ENCODE results near the gene FAM228A. TPM values are rescaled to one million over a fixed set of nuclear protein-coding genes. Genes with fewer than 3 reads are reported as not detected.
"Not testable (repeated sequence)": the region's sequence is repeated elsewhere in the genome, so short reads cannot be mapped to it uniquely, and the experiment has no call there.

Gene FAM228A
- polyA plus RNA-seq, 3 donors from 2014 or later = 0.14 to 0.41 (median 0.21) TPM

DNA sequence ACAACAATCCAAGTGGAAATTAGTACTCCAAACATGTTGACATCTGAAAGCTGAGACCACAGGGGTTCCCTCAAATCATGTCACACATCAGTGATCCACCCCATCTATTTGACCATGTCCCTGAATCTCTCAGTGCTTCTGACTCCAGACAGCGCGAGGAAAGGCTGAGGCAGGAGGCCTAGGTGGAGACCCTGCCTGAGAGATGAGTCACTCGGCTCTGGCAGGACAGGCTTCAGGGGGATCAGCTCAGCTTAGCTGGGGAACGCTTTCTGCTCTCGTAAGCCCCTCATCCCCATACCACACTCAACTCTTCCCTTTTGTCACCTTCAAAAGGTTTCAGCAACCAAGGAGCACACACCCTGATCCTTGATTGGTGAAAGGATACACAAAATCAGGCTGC, 5.8 kb upstream of the FAM228A start:
- no peaks in the 10 kb centered on the region for H3K4me1 Mint-ChIP-seq
- no peak overlapping the region for H3K4me3 Mint-ChIP-seq
- no peak overlapping the region for H3K27ac Mint-ChIP-seq
- peaks cover 3 to 8% (median 5%) of the 10 kb centered on the region in 3 donors for H3K36me3 Mint-ChIP-seq
- H3K27me3 Mint-ChIP-seq (ENCODE audit: low read depth in 3 of 3) = peaks cover 0 to 2% (median 2%) of the 10 kb centered on the region in 3 donors
- no peaks in the 10 kb centered on the region for H3K9me3 Mint-ChIP-seq
- DNase-seq = no peak

DNA sequence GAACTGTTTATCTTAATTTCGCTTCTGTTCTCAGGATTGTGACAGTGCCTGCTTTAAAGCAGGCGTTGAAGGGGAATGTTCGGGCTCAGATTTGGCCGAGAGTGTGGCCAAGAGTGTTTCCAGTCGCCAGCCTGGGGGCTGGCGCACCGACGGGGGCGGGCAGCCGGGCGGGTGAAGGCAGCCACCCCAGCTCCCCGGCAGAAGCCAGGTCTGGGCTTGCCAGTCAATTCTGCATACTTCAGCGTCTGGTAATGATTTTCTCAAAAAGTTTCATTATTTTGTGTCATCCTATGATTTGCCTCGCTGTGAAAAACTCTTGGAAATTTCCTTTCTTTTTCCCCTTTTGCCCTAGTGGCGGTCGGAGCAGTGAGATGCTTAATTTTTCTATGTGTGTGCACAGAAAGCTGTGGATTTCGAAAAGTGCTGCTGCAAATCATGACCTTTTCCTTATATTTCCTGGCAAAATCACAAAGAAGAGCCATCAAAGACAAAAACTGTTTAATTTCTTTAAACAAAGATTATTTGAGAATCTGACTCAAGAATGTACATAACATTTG, 856 bp downstream of the FAM228A start:
- no peak overlapping the region for H3K4me3 Mint-ChIP-seq
- H3K4me1 Mint-ChIP-seq = no peaks in the 10 kb centered on the region
- peaks cover 0 to 2% (median 2%) of the 10 kb centered on the region in 3 donors for H3K27me3 Mint-ChIP-seq (ENCODE audit: low read depth in 3 of 3)
- H3K27ac Mint-ChIP-seq = no peak overlapping the region
- no peak for DNase-seq
- H3K9me3 Mint-ChIP-seq = no peaks in the 10 kb centered on the region
- H3K36me3 Mint-ChIP-seq = peaks cover 0 to 6% (median 0%) of the 10 kb centered on the region in 3 donors

DNA sequence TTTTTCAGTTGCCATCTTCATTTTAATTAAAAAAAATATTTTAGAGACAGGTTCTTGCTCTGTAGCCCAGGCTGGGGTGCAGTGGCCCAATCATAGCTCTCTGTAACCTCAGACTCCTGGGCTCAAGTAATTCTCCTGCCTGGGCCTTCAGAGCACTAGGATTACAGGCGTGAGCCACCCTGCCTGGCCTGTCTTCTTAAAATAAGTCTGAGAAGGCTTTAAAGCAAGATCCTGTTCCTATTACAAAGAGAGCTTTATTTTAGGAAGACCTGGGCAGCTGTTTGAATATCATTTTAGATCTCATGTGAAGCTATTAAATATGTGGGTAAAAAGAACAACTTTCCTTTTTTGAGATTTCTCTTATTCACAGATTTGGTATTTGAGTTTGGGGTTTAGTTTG, 1.5 kb downstream of the FAM228A start:
- Mint-ChIP-seq H3K4me1 (no peaks in the 10 kb centered on the region), H3K36me3 (peaks cover 0 to 6% (median 0%) of the 10 kb centered on the region in 3 donors), H3K27ac (no peak overlapping the region), H3K4me3 (no peak overlapping the region), H3K27me3 (ENCODE audit: low read depth in 3 of 3) (peaks cover 0 to 2% (median 2%) of the 10 kb centered on the region in 3 donors), H3K9me3 (no peaks in the 10 kb centered on the region)
- DNase-seq = no peak

DNA sequence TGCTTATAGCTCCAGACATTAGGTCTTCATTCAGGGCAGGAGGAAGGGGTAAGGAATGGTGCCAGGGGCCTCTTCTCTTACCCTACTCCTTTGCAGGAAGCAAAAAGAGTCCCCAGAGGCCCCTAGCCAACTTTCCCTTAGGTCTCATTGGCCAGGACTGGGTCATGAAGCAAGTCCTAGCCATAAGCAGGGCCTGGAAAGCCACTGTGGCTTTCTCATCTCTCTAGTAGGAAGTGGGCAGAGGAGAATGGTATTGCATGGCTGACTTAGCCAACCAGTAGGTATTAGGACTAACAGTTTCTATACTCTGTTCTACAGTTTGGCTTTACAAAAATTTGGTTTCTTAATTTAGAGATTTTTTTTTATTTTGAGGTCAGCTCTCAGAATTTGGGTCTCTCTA, 4.8 kb downstream of the FAM228A start:
- no peaks in the 10 kb centered on the region for H3K4me1 Mint-ChIP-seq
- H3K36me3 Mint-ChIP-seq = no peaks in the 10 kb centered on the region
- no peak overlapping the region for H3K4me3 Mint-ChIP-seq
- H3K27ac Mint-ChIP-seq = no peak overlapping the region
- H3K9me3 Mint-ChIP-seq = no peaks in the 10 kb centered on the region
- DNase-seq = no peak
- H3K27me3 Mint-ChIP-seq (ENCODE audit: low read depth in 3 of 3) = peaks cover 0 to 2% (median 0%) of the 10 kb centered on the region in 3 donors

DNA sequence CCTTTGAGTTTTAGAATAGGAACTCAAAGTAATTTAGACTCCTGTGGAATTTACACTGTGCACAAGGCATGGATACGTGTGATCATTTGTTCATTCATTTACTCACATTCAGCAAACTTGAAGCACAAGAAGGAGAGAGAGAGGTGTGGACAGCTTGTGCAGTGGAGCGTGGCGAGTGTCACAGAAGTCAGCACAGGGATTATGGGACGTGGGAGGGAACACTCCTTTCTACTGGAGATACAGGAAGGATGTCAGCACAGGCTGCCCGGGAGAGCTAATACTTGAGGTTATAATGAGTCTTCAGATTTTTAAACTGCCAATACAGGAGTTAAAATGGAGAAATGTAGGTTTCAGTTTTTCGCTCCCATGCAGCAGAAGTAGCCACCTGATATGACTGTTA, 7.0 kb downstream of the FAM228A start:
- no peak for DNase-seq
- Mint-ChIP-seq H3K4me1 (no peaks in the 10 kb centered on the region), H3K9me3 (no peaks in the 10 kb centered on the region), H3K27ac (no peak overlapping the region), H3K27me3 (ENCODE audit: low read depth in 3 of 3) (peaks cover 0 to 3% (median 0%) of the 10 kb centered on the region in 3 donors), H3K4me3 (no peak overlapping the region), H3K36me3 (peaks cover 0 to 1% (median 0%) of the 10 kb centered on the region in 3 donors)

DNA sequence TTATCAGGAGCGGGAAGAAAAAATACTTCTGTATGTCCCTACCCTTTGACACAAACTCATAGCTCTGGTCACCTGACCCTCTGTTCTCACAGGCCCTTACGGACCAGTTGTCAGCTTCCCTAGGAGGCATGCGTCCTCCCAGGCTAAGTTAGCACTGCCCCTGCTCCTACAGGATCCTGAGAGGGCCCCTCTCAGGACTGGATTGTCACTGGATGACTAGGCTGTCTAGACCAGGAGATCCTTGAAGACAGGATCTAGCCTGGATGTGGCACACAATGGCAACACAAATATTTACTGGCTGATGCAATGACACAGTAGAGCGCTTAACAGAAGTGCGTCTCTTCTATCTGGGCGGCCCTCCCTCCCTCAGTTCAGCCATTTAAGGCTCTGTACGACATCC, 7.7 kb downstream of the FAM228A start:
- H3K9me3 Mint-ChIP-seq = no peaks in the 10 kb centered on the region
- peaks cover 0 to 3% (median 0%) of the 10 kb centered on the region in 3 donors for H3K27me3 Mint-ChIP-seq (ENCODE audit: low read depth in 3 of 3)
- no peaks in the 10 kb centered on the region for H3K4me1 Mint-ChIP-seq
- DNase-seq = no peak
- H3K27ac Mint-ChIP-seq = no peak overlapping the region
- H3K36me3 Mint-ChIP-seq = peaks cover 0 to 5% (median 4%) of the 10 kb centered on the region in 3 donors
- H3K4me3 Mint-ChIP-seq = no peak overlapping the region

DNA sequence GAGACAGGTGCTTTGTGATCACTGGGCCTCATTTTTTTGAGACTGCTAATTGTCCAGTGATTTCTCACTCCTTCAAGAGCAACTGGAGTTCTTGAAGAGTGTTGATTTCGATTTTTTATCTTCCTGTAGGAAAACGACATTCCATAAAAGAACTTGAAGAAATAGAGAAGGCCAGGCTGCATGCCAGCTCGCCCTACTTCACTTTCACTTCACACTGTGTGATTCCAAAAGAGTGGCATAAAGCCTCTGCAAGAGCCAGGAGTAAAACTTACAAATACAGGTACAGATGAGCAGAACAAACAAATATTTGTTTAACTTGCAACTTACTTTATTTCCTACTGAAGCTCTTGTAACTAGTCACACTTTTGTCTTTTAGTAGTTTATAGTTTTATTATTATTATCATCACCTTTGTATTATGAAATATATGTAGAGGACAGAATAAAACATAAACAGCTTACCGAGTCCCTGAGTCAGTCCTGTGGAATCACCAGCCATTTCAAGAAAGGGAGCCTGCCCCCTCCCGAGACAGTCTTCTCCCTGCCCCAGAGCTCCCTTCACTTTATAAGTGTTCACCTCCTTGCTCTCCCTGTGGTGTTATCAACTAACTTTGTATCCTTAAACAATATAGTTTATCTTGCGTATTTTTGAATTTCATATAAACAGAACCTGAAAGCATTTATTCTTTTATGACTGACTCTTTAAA, 8.7 kb downstream of the FAM228A start:
- no peaks in the 10 kb centered on the region for H3K9me3 Mint-ChIP-seq
- peaks cover 0 to 5% (median 4%) of the 10 kb centered on the region in 3 donors for H3K36me3 Mint-ChIP-seq
- no peak overlapping the region for H3K4me3 Mint-ChIP-seq
- peaks cover 0 to 3% (median 0%) of the 10 kb centered on the region in 3 donors for H3K27me3 Mint-ChIP-seq (ENCODE audit: low read depth in 3 of 3)
- DNase-seq = no peak
- no peak overlapping the region for H3K27ac Mint-ChIP-seq
- no peaks in the 10 kb centered on the region for H3K4me1 Mint-ChIP-seq

- Mint-ChIP-seq H3K27ac (no peak overlapping the region), H3K4me3 (no peak overlapping the region), H3K4me1 (no peaks in the 10 kb centered on the region), H3K27me3 (ENCODE audit: low read depth in 3 of 3) (peaks cover 0 to 5% (median 1%) of the 10 kb centered on the region in 3 donors), H3K36me3 (peaks cover 0 to 15% (median 4%) of the 10 kb centered on the region in 3 donors), H3K9me3 (no peaks in the 10 kb centered on the region)
- DNase-seq = no peak
Measured at GRCh38 chr2:24189551-24189950, 14.7 kb downstream of the FAM228A start.

- Mint-ChIP-seq H3K4me1 (no peaks in the 10 kb centered on the region), H3K36me3 (peaks cover 0 to 15% (median 4%) of the 10 kb centered on the region in 3 donors), H3K9me3 (peaks cover 0 to 2% (median 0%) of the 10 kb centered on the region in 6 donors), H3K27me3 (ENCODE audit: low read depth in 3 of 3) (peaks cover 0 to 5% (median 1%) of the 10 kb centered on the region in 3 donors), H3K27ac (no peak overlapping the region), H3K4me3 (no peak overlapping the region)
- no peak for DNase-seq
Measured at GRCh38 chr2:24190503-24190902, 15.7 kb downstream of the FAM228A start.

DNA sequence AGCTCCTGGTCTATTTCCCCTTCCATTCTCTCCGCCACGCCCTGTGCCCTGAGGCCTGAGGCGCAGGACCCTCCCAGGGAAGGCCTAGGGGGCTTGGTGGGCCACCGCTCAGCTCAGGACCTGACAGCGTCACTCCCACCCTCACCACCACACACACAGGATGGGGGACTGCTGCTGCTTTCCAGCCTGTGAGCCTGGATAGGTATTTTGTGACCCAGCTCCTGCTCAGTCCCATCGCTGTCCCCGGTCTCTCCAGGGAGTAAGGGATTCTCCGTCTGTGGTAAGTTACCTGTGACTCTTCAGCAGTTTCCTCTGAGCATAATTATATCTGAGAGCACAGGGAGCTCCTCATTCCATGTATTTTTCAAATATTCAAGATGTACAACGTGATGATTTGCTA, 16.3 kb downstream of the FAM228A start:
- Mint-ChIP-seq H3K4me3 (no peak overlapping the region), H3K36me3 (peaks cover 0 to 15% (median 4%) of the 10 kb centered on the region in 3 donors), H3K27me3 (ENCODE audit: low read depth in 3 of 3) (peaks cover 0 to 4% (median 1%) of the 10 kb centered on the region in 3 donors), H3K27ac (no peak overlapping the region), H3K9me3 (peaks cover 0 to 3% (median 0%) of the 10 kb centered on the region in 6 donors), H3K4me1 (no peaks in the 10 kb centered on the region)
- no peak for DNase-seq

GRCh38 chr2:24191848-24192247, 17.0 kb downstream of the FAM228A start:
- Mint-ChIP-seq H3K36me3 (peaks cover 2 to 14% (median 4%) of the 10 kb centered on the region in 3 donors), H3K27ac (no peak overlapping the region), H3K9me3 (peaks cover 0 to 5% (median 1%) of the 10 kb centered on the region in 6 donors), H3K4me1 (no peaks in the 10 kb centered on the region), H3K27me3 (ENCODE audit: low read depth in 3 of 3) (peaks cover 0 to 6% (median 3%) of the 10 kb centered on the region in 3 donors), H3K4me3 (no peak overlapping the region)
- DNase-seq = no peak

DNA sequence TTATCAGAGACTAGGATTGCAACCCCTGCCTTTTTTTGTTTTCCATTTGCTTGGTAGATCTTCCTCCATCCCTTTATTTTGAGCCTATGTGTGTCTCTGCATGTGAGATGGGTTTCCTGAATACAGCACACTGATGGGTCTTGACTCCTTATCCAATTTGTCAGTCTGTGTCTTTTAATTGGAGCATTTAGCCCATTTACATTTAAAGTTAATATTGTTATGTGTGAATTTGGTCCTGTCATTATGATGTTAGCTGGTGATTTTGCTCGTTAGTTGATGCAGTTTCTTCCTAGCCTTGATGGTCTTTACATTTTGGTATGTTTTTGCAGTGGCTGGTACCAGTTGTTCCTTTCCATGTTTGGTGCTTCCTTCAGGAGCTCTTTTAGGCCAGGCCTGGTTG, 22.4 kb downstream of the FAM228A start:
- H3K36me3 Mint-ChIP-seq = peaks cover 6 to 23% (median 21%) of the 10 kb centered on the region in 3 donors
- H3K4me1 Mint-ChIP-seq; H3K27me3 Mint-ChIP-seq (ENCODE audit: low read depth in 3 of 3); H3K27ac Mint-ChIP-seq; DNase-seq; H3K9me3 Mint-ChIP-seq; H3K4me3 Mint-ChIP-seq: not testable (repeated sequence)

DNA sequence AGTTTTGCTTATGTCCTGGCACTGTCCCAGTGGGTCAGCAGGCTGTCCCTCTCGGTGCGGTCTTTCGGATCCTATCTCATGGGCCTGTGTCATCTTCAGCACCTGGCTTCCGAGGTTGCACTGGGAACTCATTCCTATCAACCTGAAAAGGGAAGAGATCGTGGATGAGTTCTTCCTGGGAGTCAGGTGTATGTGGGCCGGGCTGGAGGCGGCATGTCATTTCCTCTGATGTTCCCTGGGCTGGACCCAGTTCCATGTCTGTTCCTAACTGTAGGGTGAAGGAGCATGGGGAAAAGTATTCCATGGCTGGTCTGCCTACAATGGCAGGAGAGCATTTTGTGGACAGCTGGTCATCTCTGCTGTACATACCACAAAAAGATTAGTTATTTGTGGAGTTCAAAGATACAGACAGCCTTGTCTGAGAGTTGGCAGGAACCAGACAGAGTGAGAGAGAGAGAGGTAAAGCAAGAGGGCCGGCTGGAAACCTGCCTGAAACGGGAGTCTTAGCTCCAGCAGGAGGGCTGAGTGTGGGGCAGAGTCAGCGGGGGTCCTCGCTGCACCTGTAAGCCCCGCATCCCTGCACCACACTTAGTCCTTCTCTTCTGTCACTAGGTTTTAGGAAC, 25.2 kb downstream of the FAM228A start:
- Mint-ChIP-seq H3K9me3 (peaks cover 0 to 7% (median 4%) of the 10 kb centered on the region in 6 donors), H3K27me3 (ENCODE audit: low read depth in 3 of 3) (peaks cover 0 to 5% (median 3%) of the 10 kb centered on the region in 3 donors), H3K27ac (no peak overlapping the region), H3K4me3 (no peak overlapping the region), H3K4me1 (no peaks in the 10 kb centered on the region), H3K36me3 (peaks cover 24 to 46% (median 26%) of the 10 kb centered on the region in 3 donors)
- DNase-seq = no peak

DNA sequence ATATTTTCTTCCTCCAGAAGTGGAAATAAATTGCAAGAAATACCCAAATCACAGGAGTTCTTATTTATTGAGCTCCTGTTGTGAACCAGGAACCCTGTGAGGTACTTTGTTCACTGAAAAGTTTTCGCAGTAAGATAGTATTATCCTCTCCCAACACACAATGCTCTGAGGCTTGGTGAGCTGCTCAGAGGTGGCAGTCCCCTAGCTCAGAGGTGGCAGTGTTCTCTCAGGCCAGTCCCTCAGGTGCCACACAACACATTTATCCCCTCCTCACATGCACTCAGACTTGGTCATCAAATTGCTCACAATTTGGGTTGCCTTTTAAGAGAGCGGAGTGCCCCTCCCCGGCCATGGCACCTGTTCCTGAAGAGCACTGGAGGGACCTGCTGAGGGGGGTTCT, 25.9 kb downstream of the FAM228A start:
- H3K9me3 Mint-ChIP-seq = peaks cover 0 to 6% (median 4%) of the 10 kb centered on the region in 6 donors
- no peaks in the 10 kb centered on the region for H3K4me1 Mint-ChIP-seq
- no peak overlapping the region for H3K4me3 Mint-ChIP-seq
- peaks cover 27 to 53% (median 29%) of the 10 kb centered on the region in 3 donors for H3K36me3 Mint-ChIP-seq
- peak overlapping the region in 2 of 6 donors; percentile 41 to 45 for H3K27ac Mint-ChIP-seq
- peaks cover 0 to 5% (median 3%) of the 10 kb centered on the region in 3 donors for H3K27me3 Mint-ChIP-seq (ENCODE audit: low read depth in 3 of 3)
- DNase-seq = no peak
